GM23338 (cell line): Measurements from ENCODE around the gene UBXN2A. TPM values are rescaled to one million over a fixed set of nuclear protein-coding genes. Genes with fewer than 3 reads are reported as not detected.

Experiments used
- ATAC-seq: fragments of 200-7000 bp; cut with Tn5 transposase; 3 replicates; pipeline ENCODE4 v1.9.1; 2020
- DNase-seq: peaks from one replicate; pipeline ENCODE4 v3.0.0-alpha.2; 2015; ENCODE audit warnings: low spot score
- H2AFZ ChIP-seq: fragments of 200-600 bp; sonication (generic); 2 replicates; pipeline ENCODE4 v1.8.0; 2016; ENCODE audit warnings: antibody characterized with exemption, mild to moderate bottlenecking, moderate library complexity
- H3F3A ChIP-seq: fragments of 200-600 bp; sonication (generic); replicated peaks from 2 replicates; pipeline ENCODE4 v1.8.0; 2017; ENCODE audit warnings: antibody characterized with exemption, mixed run types, low read depth
- H3K27ac ChIP-seq: fragments of 200-600 bp; sonication (generic); 2 replicates; pipeline ENCODE4 v1.6.1; 2016; ENCODE audit warnings: low read depth
- H3K27me3 ChIP-seq: fragments of 200-600 bp; sonication (generic); 2 replicates; pipeline ENCODE4 v1.8.0; 2016; ENCODE audit warnings: mild to moderate bottlenecking, mixed run types, moderate library complexity; ENCODE audit not compliant: insufficient read depth
- H3K36me3 ChIP-seq: fragments of 200-600 bp; sonication (generic); 2 replicates; pipeline ENCODE4 v1.8.0; 2016; ENCODE audit warnings: mild to moderate bottlenecking; ENCODE audit not compliant: insufficient read depth
- H3K4me1 ChIP-seq: fragments of 200-600 bp; sonication (generic); 2 replicates; pipeline ENCODE4 v1.8.0; 2016; ENCODE audit warnings: mild to moderate bottlenecking, moderate library complexity; ENCODE audit not compliant: insufficient read depth
- H3K4me2 ChIP-seq: fragments of 200-600 bp; sonication (generic); 2 replicates; pipeline ENCODE4 v1.7.1; 2017; ENCODE audit warnings: mixed run types
- H3K4me3 ChIP-seq: fragments of 200-600 bp; sonication (generic); 2 replicates; pipeline ENCODE4 v1.6.1; 2016; ENCODE audit warnings: mixed run types
- H3K79me2 ChIP-seq: fragments of 200-600 bp; sonication (generic); replicated peaks from 2 replicates; pipeline ENCODE4 v1.8.0; 2017; ENCODE audit warnings: mild to moderate bottlenecking; ENCODE audit not compliant: insufficient read depth
- H3K9me2 ChIP-seq: fragments of 200-600 bp; sonication (generic); 2 replicates; pipeline ENCODE4 v1.8.0; 2017; ENCODE audit not compliant: insufficient read depth
- H4K20me1 ChIP-seq: fragments of 200-600 bp; sonication (generic); replicated peaks from 2 replicates; pipeline ENCODE4 v1.8.0; 2017; ENCODE audit warnings: mild to moderate bottlenecking; ENCODE audit not compliant: insufficient read depth
- H3K27ac Mint-ChIP-seq: 2 replicates; pipeline ENCODE4 v1.8.0; 2020; ENCODE audit warnings: inconsistent platforms, mild to moderate bottlenecking, moderate library complexity, mixed read lengths
- H3K27me3 Mint-ChIP-seq: 3 replicates; pipeline ENCODE4 v1.8.0; 2022; ENCODE audit warnings: low read depth, mild to moderate bottlenecking, moderate library complexity, mixed read lengths, inconsistent platforms; ENCODE audit not compliant: insufficient read depth, poor library complexity
- H3K36me3 Mint-ChIP-seq: 3 replicates; pipeline ENCODE4 v1.8.0; 2021; ENCODE audit warnings: low read depth, mild to moderate bottlenecking, inconsistent platforms, moderate library complexity, mixed read lengths
- H3K4me1 Mint-ChIP-seq: 3 replicates; pipeline ENCODE4 v1.8.0; 2020; ENCODE audit warnings: mild to moderate bottlenecking, inconsistent platforms, mixed read lengths
- H3K4me3 Mint-ChIP-seq: 3 replicates; pipeline ENCODE4 v1.8.0; 2021; ENCODE audit warnings: moderate library complexity, mild to moderate bottlenecking, inconsistent platforms, mixed read lengths
- H3K9me3 Mint-ChIP-seq: 3 replicates; pipeline ENCODE4 v1.8.0; 2020; ENCODE audit warnings: moderate library complexity, mild to moderate bottlenecking, inconsistent platforms, mixed read lengths
- CREB1 ChIP-seq: fragments of 250-450 bp; sonication (Bioruptor Pico); IDR thresholded peaks from 2 replicates; pipeline ENCODE4 v1.5.0; 2020; ENCODE audit warnings: low read depth, mild to moderate bottlenecking, moderate library complexity
- CTCF ChIP-seq, 2 experiments: fragments of 200-600 bp in 1 of 2; sonication (generic) in 1 of 2; conservative IDR thresholded peaks; 2 replicates each; pipeline versions ENCODE4 v1.5.1 to v1.6.1; 2016 to 2017; ENCODE audit warnings: antibody characterized with exemption in 2 of 2, low read depth in 2 of 2, mild to moderate bottlenecking in 2 of 2, moderate library complexity in 1 of 2
- ETS1 ChIP-seq: IDR thresholded peaks from 2 replicates; pipeline ENCODE4 v1.6.1; 2016; ENCODE audit warnings: antibody characterized with exemption
- EZH2 ChIP-seq: fragments of 200-600 bp; sonication (generic); IDR thresholded peaks from one replicate; pipeline ENCODE4 v1.8.0; 2017; ENCODE audit warnings: antibody characterized with exemption, mild to moderate bottlenecking, low read depth; ENCODE audit not compliant: unreplicated experiment
- EZH2phosphoT487 ChIP-seq: fragments of 200-600 bp; sonication (generic); IDR thresholded peaks from one replicate; pipeline ENCODE4 v1.8.1; 2018; ENCODE audit warnings: antibody characterized with exemption; ENCODE audit not compliant: unreplicated experiment
- JUNB ChIP-seq: IDR thresholded peaks from one replicate; pipeline ENCODE4 v1.6.1; 2016; ENCODE audit warnings: antibody characterized with exemption; ENCODE audit not compliant: unreplicated experiment
- NANOG ChIP-seq: IDR thresholded peaks from 2 replicates; pipeline ENCODE4 v1.6.1; 2016; ENCODE audit warnings: antibody characterized with exemption, borderline replicate concordance
- POLR2AphosphoS5 ChIP-seq: IDR thresholded peaks from 2 replicates; pipeline ENCODE4 v1.6.1; 2016; ENCODE audit warnings: antibody characterized with exemption, low read depth
- REST ChIP-seq: IDR thresholded peaks from one replicate; pipeline ENCODE4 v1.6.1; 2018; ENCODE audit warnings: antibody characterized with exemption; ENCODE audit not compliant: unreplicated experiment
- STAT1 ChIP-seq: IDR thresholded peaks from one replicate; pipeline ENCODE4 v1.6.1; 2016; ENCODE audit warnings: antibody characterized with exemption; ENCODE audit not compliant: unreplicated experiment
- ZNF114 ChIP-seq: fragments of 250-450 bp; sonication (Bioruptor Pico); IDR thresholded peaks from 2 replicates; pipeline ENCODE4 v1.5.0; 2020; ENCODE audit warnings: mild to moderate bottlenecking, moderate library complexity
- ZNF331 ChIP-seq: fragments of 250-450 bp; sonication (Bioruptor Pico); IDR thresholded peaks from 2 replicates; pipeline ENCODE4 v1.5.0; 2020; ENCODE audit warnings: low read depth, mild to moderate bottlenecking, moderate library complexity
- ZNF462 ChIP-seq: fragments of 250-450 bp; sonication (Bioruptor Pico); IDR thresholded peaks from 2 replicates; pipeline ENCODE4 v1.5.0; 2020; ENCODE audit warnings: mild to moderate bottlenecking, moderate library complexity
- polyA plus RNA-seq: library from polyadenylated mRNA; unstranded; fragments of >200 nt; fragmentation: Nextera tagmentation; extraction: Ambion mirVana; gene quantifications from 2 replicates; pipeline ENCODE4 v1.2.1, GENCODE V29; 2016
- total RNA-seq: library from RNA; depleted of rRNA; stranded (reverse); fragments of >200 nt; shearing (Covaris generic); gene quantifications from 2 replicates; pipeline ENCODE4 v1.2.3, GENCODE V29; 2014

The UBXN2A gene
- total and polyA plus RNA-seq, 2 experiments from 2014 or later: 11.5 to 12.1 TPM

GRCh38 chr2:23926750-23927571, 13.3 kb upstream of the UBXN2A start, which contains the start of gene ATAD2B:
TSS of gene ATAD2B (minus strand) at chr2:23927123. CDS start at chr2:23926770, 353 bp downstream.
- peaks cover 55% of the 10 kb centered on the region for H3K79me2 ChIP-seq
- H3K27ac ChIP-seq: peak within 1 kb of the TSS; percentile 93
- Mint-ChIP-seq H3K9me3 (no peaks in the 10 kb centered on the region; the same call in 2 of the 3 replicates), H3K27me3 (peaks cover 13% of the 10 kb centered on the region), H3K36me3 (peaks cover 14% of the 10 kb centered on the region), H3K4me1 (peaks cover 16% of the 10 kb centered on the region), H3K4me3 (peak within 1 kb of the TSS; percentile 90), H3K27ac (peak within 1 kb of the TSS; percentile 96)
- H3K4me1 ChIP-seq: peaks cover 8% of the 10 kb centered on the region
- peaks cover 3% of the 10 kb centered on the region; the same call in 1 of the 2 replicates for H3F3A ChIP-seq
- peak within 1 kb of the TSS; percentile 99 for H2AFZ ChIP-seq
- H3K4me3 ChIP-seq: peak within 1 kb of the TSS; percentile 94
- H3K27me3 ChIP-seq: no peaks in the 10 kb centered on the region
- 0 out of 2 replicates have a peak, but pooled peaks cover 5% of the 10 kb centered on the region for H3K36me3 ChIP-seq
- TF ChIP-seq ETS1 (no peak), JUNB (no peak), NANOG (no peak), EZH2phosphoT487 (no peak), REST (no peak), CTCF (conservative IDR thresholded peaks at IDR 0.05; ENCODE audit: low read depth in 2 of 2) (peak; percentile 54 to 92), ZNF462 (no peak), POLR2AphosphoS5 (peak; percentile 94), EZH2 (no peak), ZNF331 (CRISPR knock-in tag) (no peak), ZNF114 (CRISPR knock-in tag) (no peak), STAT1 (no peak), CREB1 (CRISPR knock-in tag) (peak; percentile 91)
- peak within 1 kb of the TSS; percentile 89 for H3K4me2 ChIP-seq
- DNase-seq: peak; percentile 95
- H3K9me2 ChIP-seq: no peaks in the 10 kb centered on the region
- no peaks in the 10 kb centered on the region; the same call in 1 of the 2 replicates for H4K20me1 ChIP-seq
- peak; percentile 90 for ATAC-seq
